ENCODE results near the gene DNAH17.

DNAH17 gene

DNA sequence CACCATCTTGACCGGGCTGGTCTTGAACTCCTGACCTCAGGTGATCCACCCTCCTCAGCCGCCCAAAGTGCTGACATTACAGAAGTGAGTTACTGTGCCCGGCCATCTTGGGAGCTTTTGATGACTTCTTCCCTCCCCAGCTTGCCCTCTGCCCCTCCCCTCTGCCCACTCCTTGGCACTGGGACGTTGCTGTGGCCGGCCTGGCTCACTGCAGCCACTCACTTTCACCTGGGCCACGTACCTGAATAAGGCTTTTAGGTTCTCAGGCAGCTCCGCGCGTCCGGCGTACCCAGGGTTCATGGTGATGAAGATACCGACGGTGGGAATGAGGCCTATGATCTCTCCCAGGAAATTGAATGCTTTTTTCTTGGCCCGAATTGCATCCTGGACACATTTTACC lies 81.6 kb downstream of the DNAH17 start:
- no peak for DNase-seq (ENCODE audit: low read depth in 3 of 3)

- no peak for DNase-seq (ENCODE audit: low read depth in 3 of 3)
Measured at GRCh38 chr17:78494696-78495330, 82.4 kb downstream of the DNAH17 start.

DNA sequence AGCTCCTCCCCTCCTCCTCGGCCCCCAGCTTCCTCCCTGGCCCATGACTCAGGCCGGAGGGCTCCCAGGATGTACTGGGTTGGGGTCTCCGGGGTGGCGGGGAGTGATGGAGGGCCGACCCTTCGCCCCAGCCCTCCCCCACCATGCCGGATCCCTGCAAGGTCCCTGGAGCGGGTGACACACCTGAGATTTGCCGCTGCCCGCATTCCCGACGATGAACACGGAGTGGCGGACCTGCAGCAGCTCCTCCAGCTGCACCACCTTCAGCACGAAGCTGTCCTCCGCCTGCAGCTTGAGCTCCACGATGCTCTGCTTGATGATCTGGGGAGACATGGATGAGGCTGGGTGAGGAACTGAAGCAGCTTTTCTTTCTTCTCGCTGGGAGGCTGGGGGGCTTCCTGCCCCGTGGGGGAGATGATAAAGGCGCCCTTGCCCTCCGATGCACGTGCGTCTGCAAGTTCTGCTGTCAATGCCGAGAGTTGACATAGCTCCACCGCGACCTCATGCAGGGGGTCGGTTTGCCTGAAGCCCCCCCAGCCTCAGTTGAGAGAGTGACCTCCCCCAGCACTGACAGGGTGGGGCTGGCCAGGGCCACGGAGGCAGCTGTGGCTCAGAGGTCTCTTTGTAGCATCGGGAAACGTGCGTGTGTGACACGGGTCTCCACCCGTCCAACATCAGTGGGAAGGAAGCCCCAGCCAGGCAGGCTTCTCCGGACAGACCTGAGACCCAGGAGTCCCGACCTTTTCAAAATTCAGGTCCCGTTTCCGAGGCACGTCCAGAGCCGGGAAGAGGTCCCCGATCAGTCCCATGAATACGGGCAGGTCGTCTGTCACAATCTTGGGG lies 83.1 kb downstream of the DNAH17 start:
- no peak for DNase-seq (ENCODE audit: low read depth in 3 of 3)

GRCh38 chr17:78493450-78493849 lies 83.7 kb downstream of the DNAH17 start:
- no peak for DNase-seq (ENCODE audit: low read depth in 3 of 3)

DNA sequence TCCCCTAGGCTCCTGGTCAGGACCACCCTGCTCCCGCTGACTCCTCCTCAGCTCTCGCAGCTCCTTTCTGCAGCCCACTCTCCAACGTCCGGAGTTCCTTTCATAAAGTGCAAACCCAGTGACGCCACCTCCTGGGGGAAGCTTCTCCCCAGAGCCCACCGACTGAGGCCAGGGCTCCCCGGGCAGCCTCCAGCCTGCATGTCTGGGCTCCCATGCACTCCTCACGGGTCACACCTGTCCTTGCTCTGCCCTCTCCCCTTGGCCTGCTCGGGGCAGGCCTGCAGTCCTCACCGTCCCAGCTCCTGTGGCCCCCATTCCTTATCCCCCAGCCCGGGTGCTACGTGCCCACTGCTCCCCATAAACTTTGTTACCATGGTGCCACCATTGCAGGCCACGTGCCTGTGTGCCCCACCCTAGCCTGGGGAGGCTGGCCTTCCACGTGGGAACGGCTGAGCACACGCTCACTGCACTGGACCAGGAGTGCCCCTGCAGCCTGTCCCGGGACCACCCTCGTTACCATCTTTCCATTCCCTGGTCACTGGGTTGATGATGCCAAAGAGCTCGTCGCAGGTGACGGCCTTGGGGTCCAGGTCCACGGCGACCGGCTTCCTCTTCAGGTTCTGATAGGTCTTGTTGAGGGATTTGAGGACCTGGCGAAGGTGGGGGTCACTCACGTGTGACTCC lies 84.9 kb downstream of the DNAH17 start:
- DNase-seq (ENCODE audit: low read depth in 3 of 3) = no peak

DNA sequence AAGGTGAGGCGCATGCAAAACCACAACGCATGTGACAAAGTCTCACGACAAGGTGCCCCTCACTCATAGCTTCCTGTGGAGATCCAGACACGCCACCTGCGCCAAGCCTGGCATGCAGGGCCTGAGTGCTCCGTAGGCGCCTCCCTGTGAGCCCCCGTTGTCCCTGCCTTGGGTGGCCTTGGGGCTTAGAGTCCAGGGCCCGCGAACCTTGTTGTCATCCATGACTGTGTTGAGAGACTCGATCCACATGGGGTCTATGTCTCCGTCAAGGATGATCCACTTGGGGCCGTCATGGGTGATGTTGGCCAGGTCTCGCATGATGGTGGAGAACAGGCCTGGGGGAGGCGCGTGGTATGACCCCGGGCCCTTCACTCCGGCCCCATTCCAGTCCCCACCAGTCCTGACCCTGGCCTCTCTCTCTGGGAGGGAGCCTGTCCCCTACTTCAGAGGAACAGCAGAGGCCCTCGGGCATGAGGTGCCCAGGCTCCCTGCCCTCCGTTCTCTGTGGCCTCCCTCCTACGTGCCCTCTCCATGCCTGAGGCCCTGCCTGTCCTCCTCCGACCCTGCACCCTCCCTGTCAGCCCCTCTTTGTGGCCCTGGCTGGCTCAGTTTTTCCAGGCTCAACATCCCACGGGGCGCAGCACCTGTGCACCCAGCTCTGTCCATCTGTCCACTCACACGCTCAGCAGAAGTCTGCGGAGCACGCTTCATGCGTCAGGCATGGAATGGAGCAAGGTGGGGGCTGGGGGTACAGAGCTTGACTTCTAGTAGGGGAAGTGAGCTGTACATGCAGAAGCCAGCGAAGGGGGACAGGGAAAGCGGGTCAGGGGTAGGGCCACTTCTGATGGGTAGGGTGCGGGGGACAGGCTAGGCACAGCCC lies 85.7 kb downstream of the DNAH17 start:
- DNase-seq (ENCODE audit: low read depth in 3 of 3) = no peak

DNA sequence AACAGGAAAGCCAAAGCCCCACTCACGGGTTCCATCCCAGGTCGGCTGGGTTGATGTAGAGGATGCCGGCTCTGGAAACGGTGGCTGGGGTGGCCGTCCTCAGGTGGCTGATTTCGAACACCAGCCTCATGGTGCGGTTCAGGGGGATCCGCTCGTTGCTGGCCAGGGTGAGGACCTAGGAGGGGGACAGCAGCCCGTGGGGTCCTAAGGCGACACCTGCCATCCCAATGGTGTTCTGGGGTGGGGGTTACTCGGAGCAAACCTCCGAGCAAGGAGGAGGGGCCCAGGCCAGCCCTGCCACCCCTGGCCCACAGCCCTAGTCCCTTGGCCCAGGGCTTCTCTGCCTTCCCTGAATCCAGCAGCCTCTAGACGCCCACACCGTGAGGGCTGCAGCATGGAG lies 86.5 kb downstream of the DNAH17 start:
- no peak for DNase-seq (ENCODE audit: low read depth in 3 of 3)

- no peak for DNase-seq (ENCODE audit: low read depth in 3 of 3)
Measured at GRCh38 chr17:78490156-78490555, 87.0 kb downstream of the DNAH17 start.

DNA sequence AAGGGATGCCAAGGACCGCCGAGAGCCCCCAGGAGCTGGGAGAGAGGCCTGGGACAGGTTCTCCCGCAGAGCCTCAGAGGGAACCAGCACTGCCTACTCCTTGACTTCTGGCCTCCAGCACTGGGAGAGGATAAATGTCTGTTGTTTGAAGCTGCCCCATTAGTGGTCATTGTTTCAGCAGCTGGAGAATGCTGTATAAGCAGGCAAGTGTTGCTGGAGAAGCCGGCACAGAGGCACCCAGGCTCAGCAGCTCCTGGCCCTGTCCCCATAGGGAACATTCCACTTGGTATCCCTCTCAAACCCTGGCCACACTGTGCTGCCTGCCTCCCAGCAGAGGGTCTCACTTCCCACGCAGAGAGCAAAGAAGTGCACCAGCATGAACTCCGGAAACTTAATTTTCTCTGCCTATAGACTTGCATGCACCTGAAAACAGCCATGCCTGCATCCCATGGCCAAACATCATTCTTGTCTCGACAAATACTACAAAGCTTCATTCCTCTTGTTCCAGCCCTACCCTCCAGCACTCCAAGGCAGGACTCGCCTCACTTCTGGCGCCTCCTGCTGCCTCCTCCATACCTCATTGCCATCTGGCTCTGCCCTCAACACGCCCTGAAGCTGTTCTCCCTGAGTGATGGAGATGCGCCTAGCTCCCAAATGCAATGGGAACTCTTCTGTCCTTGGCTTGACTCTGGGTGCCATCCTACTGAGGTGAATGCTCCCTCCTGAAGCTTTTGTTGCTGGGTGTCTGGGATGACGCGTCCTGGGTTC lies 88.1 kb downstream of the DNAH17 start:
- DNase-seq (ENCODE audit: low read depth in 3 of 3) = no peak

GRCh38 chr17:78488156-78488555 lies 89.0 kb downstream of the DNAH17 start:
- no peak for DNase-seq (ENCODE audit: low read depth in 3 of 3)

DNA sequence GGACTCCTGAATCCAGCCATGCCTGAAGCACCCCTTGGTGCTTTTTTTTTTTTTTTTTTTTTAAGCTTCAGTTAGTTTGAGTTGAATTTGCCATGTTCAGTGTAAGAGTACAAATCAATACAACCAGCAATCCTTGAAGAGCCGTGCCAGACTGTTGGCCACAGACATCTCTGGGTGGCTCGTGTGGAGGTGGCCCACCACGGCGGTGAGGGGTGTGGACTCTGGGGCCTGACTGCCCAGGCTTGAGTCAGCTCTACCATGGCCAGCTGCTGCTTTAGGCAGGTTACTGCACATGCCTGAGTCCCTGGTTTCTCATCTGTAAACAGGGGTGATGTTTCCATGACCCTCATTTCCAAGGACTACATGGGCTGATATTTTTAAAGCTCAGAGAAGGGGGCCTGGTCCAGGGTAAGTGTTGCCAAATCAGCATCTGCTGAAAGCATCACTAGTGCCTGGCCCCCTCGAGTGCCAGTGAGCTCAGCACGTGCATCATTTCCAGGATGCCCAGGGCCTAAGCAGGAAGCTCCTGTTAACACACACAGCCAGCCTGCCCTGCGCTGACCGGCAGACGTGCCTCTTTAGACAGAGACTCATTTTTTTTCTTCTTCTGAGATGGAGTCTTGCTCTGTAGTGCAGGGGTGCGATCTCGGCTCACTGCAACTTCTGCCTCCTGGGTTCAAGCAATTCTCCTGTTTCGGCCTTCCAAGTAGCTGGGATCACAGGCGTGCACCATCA lies 90.1 kb downstream of the DNAH17 start:
- DNase-seq (ENCODE audit: low read depth in 3 of 3) = no peak

- DNase-seq (ENCODE audit: low read depth in 3 of 3) = no peak
Measured at GRCh38 chr17:78486228-78486802, 90.9 kb downstream of the DNAH17 start.

DNA sequence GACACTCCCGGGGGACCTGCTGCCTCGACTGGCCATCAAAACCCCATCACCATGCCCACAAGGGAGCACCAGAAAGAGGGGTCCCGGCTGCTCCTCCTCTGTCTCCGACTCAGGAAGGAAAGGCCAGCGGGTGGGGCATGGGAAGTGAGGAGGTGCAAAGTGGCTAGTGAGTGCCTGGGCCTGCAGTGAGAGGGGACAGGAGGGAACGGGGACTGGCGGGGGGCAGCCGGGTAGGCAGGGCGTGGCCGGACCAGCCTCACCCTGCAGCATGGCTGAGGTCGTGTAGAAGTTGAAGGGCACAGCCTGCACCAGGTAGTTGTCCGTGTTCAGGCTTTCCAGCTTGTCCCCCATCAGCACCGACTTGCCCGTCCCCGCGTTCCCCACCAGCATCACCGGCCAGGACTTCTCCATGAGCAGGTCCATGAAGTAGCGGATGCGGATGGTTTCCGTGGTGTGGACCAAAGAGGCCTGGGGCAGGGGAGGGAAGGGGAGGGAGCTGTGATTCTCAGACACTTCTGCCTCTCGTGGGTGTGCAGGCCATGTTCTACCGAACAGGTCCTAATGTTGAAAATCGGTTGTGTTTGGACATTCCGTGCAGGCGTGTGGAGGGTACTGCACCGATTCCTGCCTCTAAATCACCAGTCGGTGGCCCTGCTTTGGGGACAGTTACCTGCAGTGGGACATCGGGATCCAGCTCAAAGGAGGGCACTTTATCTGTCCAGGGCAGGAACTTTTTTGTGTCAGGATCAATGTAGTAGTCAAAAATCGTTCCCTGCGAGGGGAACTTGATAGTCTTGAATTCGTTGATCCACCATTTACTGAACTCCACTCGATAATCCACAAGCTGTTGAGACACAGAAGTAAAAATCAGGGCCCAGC lies 91.7 kb downstream of the DNAH17 start:
- no peak for DNase-seq (ENCODE audit: low read depth in 3 of 3)

DNA sequence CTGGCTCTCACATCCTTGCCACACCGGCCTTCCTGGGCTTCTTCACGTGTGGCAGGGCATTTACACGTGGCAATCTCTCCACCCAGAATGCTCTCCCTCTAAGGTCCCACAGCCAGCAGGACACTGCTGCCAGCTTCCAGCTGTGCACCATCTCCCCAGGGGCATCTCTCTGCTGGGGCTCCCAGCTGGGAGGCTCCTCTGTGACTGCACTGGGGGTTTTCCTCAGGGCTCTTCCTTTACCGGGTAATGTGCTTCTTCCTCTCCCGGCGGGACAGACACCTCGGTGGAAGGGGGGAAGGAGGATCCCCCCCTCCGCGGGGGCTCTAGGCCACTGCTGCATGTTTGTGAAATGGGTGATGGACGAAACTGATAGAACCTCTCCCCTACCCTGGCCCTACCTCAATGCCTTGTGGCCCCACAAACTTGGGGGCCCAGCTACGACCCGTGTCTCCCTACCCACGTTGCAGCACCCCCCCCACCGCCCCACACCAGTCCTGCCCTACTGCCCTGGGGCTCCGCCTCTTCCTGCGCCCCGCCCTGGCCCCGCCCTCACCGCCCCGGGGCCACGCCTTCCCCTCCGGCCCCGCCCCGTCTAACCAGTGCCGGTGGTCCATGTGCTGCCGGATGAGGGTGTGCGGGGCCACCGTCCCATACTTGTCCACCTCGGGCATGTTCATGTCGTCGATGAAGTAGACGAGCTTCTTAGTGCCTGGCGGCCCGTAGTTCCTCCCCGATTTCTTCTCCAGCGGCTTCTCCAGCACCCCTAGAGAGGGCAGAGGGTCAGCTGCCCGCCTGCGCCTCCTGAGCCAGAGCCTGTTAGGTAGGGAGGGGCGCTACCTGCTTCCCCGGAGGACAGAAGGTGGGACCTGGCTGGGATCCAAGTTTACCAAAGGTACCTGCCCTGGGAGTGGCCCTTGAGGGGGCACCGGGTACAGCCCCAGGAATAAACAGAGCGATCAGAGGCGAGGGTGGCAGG lies 92.6 kb downstream of the DNAH17 start:
- DNase-seq (ENCODE audit: low read depth in 3 of 3) = peak; percentile 22 to 63 (median 36)

- no peak for DNase-seq (ENCODE audit: low read depth in 3 of 3)
Measured at GRCh38 chr17:78479369-78479768, 97.8 kb downstream of the DNAH17 start.

DNA sequence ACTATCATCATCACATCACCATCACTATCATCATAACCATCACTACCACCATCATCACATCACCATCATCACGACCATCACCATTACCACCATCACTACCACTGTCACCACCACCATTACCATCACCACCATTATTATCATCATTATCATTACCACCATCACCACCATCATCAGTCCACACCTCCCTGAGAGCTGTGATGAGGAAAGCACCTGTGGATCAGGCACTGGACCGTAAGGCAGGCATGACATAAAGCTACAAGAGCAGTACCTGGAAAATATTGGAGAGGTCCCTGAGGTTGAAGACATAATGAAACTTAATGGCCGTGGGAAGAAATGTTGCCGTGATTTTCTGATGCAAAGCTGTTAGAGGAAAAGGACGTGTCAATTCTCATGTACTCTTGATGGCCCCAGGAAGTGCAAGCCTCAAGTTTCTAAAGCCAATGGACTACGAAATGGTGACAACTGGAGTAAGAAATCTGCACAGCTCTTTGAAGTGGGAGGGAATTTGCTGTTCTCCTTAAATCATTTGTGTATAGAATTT lies 98.4 kb downstream of the DNAH17 start:
- DNase-seq (ENCODE audit: low read depth in 3 of 3) = no peak
